Stimulated activated CD8-positive, alpha-beta memory T cell treated with anti-CD3 and anti-CD28 coated beads, Interleukin-15, amount 100 ng/mL, for 4 hours (primary cell): ENCODE results near the gene PASK.

Experiments used
- DNase-seq, 2 donors: peaks; one replicate each; pipeline ENCODE4 v3.0.0-alpha.2; 2020; ENCODE audit warnings: low read depth in 2 of 2

PASK gene

GRCh38 chr2:241180495-241180894, 31.2 kb upstream of the PASK start:
- no peak for DNase-seq

- DNase-seq, result no peak
These were observed 30.6 kb upstream of the PASK start for GRCh38 chr2:241179899-241180298.

GRCh38 chr2:241178961-241179360, 29.7 kb upstream of the PASK start:
- no peak for DNase-seq

- DNase-seq, result no peak
These were observed 28.5 kb upstream of the PASK start for GRCh38 chr2:241177526-241178334.

GRCh38 chr2:241173557-241173956, 24.3 kb upstream of the PASK start:
- no peak for DNase-seq

GRCh38 chr2:241168366-241168765, 19.1 kb upstream of the PASK start:
- DNase-seq, result no peak

- no peak for DNase-seq
These were observed 14.4 kb upstream of the PASK start for GRCh38 chr2:241163601-241164118.

- no peak for DNase-seq
These were observed 12.5 kb upstream of the PASK start for GRCh38 chr2:241161646-241162281.

- DNase-seq, result no peak
These were observed 11.0 kb upstream of the PASK start for GRCh38 chr2:241160318-241160717.

GRCh38 chr2:241159116-241159515, 9.8 kb upstream of the PASK start:
- no peak for DNase-seq

- DNase-seq, result no peak
These were observed 9.3 kb upstream of the PASK start for GRCh38 chr2:241158546-241158900.

- no peak for DNase-seq
These were observed 8.7 kb upstream of the PASK start for GRCh38 chr2:241157841-241158545.

- DNase-seq, result no peak
These were observed 7.7 kb upstream of the PASK start for GRCh38 chr2:241156971-241157441.

GRCh38 chr2:241155936-241156335, 6.7 kb upstream of the PASK start:
- no peak for DNase-seq

GRCh38 chr2:241154915-241155314, 5.6 kb upstream of the PASK start:
- no peak for DNase-seq

GRCh38 chr2:241153616-241154015, 4.3 kb upstream of the PASK start:
- no peak for DNase-seq

- DNase-seq, result no peak
These were observed 2.8 kb upstream of the PASK start for GRCh38 chr2:241151934-241152660.

- no peak for DNase-seq
These were observed 1.6 kb upstream of the PASK start for GRCh38 chr2:241150660-241151530.

- peak; percentile 91 to 92 for DNase-seq
These were observed 820 bp upstream of the PASK start, which contains the start of gene PPP1R7 for GRCh38 chr2:241149925-241150659. Gene PPP1R7 (plus strand): TSS chr2:241150467. CDS start chr2:241150496, 29 bp downstream.

GRCh38 chr2:241149675-241149924, 328 bp upstream of the PASK start:
- no peak for DNase-seq
